ENCODE data around the gene PLD1.

DNA sequence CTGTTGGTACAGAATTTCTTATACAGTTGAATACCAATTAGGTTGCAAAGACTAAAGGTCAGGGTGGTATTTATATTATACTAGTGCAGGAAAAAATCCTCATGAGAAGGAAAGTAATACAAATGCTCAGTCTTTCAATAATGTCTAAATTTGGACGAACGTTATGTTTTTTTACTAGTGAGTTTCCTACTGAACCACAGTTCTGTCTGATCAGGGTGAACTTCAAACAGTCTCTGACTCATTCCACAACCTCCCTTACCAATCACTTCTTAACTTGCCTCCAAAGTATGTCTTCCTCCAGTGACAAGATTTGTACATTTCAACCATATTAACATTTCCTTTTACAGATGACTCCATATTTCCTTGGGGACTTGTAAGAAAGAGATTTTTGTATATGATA, 36.3 kb upstream of the PLD1 start:
- TF ChIP-seq, protein P1, sequence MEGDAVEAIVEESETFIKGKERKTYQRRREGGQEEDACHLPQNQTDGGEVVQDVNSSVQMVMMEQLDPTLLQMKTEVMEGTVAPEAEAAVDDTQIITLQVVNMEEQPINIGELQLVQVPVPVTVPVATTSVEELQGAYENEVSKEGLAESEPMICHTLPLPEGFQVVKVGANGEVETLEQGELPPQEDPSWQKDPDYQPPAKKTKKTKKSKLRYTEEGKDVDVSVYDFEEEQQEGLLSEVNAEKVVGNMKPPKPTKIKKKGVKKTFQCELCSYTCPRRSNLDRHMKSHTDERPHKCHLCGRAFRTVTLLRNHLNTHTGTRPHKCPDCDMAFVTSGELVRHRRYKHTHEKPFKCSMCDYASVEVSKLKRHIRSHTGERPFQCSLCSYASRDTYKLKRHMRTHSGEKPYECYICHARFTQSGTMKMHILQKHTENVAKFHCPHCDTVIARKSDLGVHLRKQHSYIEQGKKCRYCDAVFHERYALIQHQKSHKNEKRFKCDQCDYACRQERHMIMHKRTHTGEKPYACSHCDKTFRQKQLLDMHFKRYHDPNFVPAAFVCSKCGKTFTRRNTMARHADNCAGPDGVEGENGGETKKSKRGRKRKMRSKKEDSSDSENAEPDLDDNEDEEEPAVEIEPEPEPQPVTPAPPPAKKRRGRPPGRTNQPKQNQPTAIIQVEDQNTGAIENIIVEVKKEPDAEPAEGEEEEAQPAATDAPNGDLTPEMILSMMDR (IDR thresholded peaks at IDR 0.05), result no peak
- TF ChIP-seq POLR2A (IDR thresholded peaks at IDR 0.05), result no peak
